Panc1 (cell line): ENCODE measurements around the gene XXYLT1. TPM values are rescaled to one million over a fixed set of nuclear protein-coding genes. Genes with fewer than 3 reads are reported as not detected.
A peak's percentile ranks its signal among the peaks of the same experiment; 100 is the strongest.

Experiments
- ATAC-seq: fragments of 200-7000 bp; cut with Tn5 transposase; 2 replicates; pipeline ENCODE4 v1.9.1; 2020; ENCODE audit warnings: mild to moderate bottlenecking, moderate library complexity
- BruUV-seq: library from RNA; stranded (reverse); fragments of 400-500 nt; replicated peaks from 2 replicates; lab custom pipeline; 2021; lab: Mats Ljungman, UMichigan
- CTCF ChIA-PET: fragments of 300-600 bp; sonication (Branson Sonifier 250); formaldehyde crosslinking; loops from one replicate; lab custom pipeline; 2022; ENCODE audit warnings: antibody characterized with exemption; lab: Charles Lee
- POLR2A ChIA-PET: fragments of 300-600 bp; sonication (Branson Sonifier 250); formaldehyde crosslinking; loops from one replicate; lab custom pipeline; 2022; ENCODE audit warnings: antibody characterized with exemption; lab: Charles Lee
- DNase-seq: peaks from one replicate; pipeline ENCODE4 v3.0.0-alpha.2; 2010; ENCODE audit warnings: low read depth, low spot score
- H3K27ac ChIP-seq: 2 replicates; pipeline ENCODE4 v1.5.1; 2011; ENCODE audit warnings: mild to moderate bottlenecking, low read length, inconsistent platforms
- H3K27me3 ChIP-seq: fragments of 200-500 bp; sonication (Bioruptor generic); 2 replicates; pipeline ENCODE4 v1.6.0; 2014; ENCODE audit warnings: low read length, inconsistent platforms; ENCODE audit not compliant: control insufficient read depth, insufficient read depth
- H3K36me3 ChIP-seq: fragments of 200-500 bp; sonication (Bioruptor generic); 2 replicates; pipeline ENCODE4 v1.5.1; 2014; ENCODE audit warnings: inconsistent platforms, mild to moderate bottlenecking, low read length, moderate library complexity; ENCODE audit not compliant: control insufficient read depth, insufficient read depth
- H3K4me1 ChIP-seq: 2 replicates; pipeline ENCODE4 v1.5.1; 2011; ENCODE audit warnings: inconsistent platforms, mild to moderate bottlenecking, low read length, moderate library complexity; ENCODE audit not compliant: control insufficient read depth, insufficient read depth
- H3K4me3 ChIP-seq, 2 experiments: 2 replicates each; pipeline ENCODE4 v1.5.1; 2011 to 2012; ENCODE audit warnings: low read depth in 2 of 2, low read length in 2 of 2, mild to moderate bottlenecking in 2 of 2, inconsistent platforms in 1 of 2, moderate library complexity in 1 of 2
- H3K9me3 ChIP-seq: fragments of 200-500 bp; sonication (Bioruptor generic); 2 replicates; pipeline ENCODE4 v1.5.1; 2014; ENCODE audit warnings: low read depth, mild to moderate bottlenecking, inconsistent platforms, low read length, moderate library complexity; ENCODE audit not compliant: control insufficient read depth, insufficient read depth
- POLR2AphosphoS5 ChIP-seq: IDR thresholded peaks from 2 replicates; pipeline ENCODE4 v1.6.1; 2012; ENCODE audit warnings: mild to moderate bottlenecking, low read depth, low read length, moderate library complexity
- SIN3A ChIP-seq: IDR thresholded peaks from 2 replicates; pipeline ENCODE4 v1.6.1; 2012; ENCODE audit warnings: low read depth, mild to moderate bottlenecking, low read length, moderate library complexity, borderline replicate concordance; ENCODE audit not compliant: insufficient read depth
- TCF7L2 ChIP-seq: IDR thresholded peaks from 2 replicates; pipeline ENCODE4 v1.6.1; 2011; ENCODE audit warnings: mild to moderate bottlenecking, low read depth, low read length, inconsistent platforms
- in situ Hi-C: cut with HindIII; loops from 2 replicates; pipeline ENCODE4 v1.10.0; 2016; ENCODE audit warnings: low sequenced_read_pairs, low pct_unique_long_range_greater_than_20kb
- intact Hi-C: fragments of 100-400 bp; cut with micrococcal nuclease; formaldehyde crosslinking; loops from one replicate; pipeline ENCODE4 v1.10.0; 2022; ENCODE audit not compliant: unreplicated experiment
- total RNA-seq: library from RNA; stranded (reverse); gene quantifications from one replicate; pipeline ENCODE4 v1.2.1, GENCODE V29; 2021; ENCODE audit not compliant: unreplicated experiment
- TF ChIP-seq, protein P1 (sequence below), 2 experiments: IDR thresholded peaks; 2 replicates each; pipeline ENCODE4 v1.6.1; 2011 to 2012; ENCODE audit warnings: low read depth in 2 of 2, control low read depth in 1 of 2, low read length in 1 of 2, mild to moderate bottlenecking in 1 of 2, moderate library complexity in 1 of 2; ENCODE audit not compliant: insufficient read depth in 1 of 2
- TF ChIP-seq, protein P2 (sequence below): fragments of 450-650 bp; IDR thresholded peaks from 2 replicates; pipeline ENCODE4 v1.5.1; 2017; ENCODE audit warnings: mild to moderate bottlenecking

XXYLT1 gene
- total RNA-seq, 1 experiment from 2014 or later: 26.0 TPM

DNA sequence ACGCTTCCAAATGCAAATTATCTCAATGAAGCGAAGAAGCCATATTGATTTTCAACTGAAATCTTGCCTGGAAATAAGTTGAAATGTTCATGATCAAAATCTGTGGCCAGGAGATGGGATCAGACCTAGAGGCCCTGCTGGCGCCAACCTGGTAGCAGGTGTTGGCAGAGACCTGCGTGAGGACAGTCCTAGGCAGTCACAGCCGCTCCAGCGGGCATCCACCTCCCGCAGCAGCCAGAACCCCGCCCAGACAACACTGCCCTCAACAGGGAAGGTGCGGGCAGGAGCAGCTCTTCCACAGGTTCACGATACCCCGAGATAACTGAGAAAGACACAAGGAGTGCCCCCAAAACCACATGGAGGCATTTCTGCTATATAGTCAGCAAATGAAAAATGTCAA lies 145.3 kb downstream of the XXYLT1 start:
- TF ChIP-seq SIN3A (no peak), TCF7L2 (no peak), POLR2AphosphoS5 (no peak)
- TF ChIP-seq, protein P1, sequence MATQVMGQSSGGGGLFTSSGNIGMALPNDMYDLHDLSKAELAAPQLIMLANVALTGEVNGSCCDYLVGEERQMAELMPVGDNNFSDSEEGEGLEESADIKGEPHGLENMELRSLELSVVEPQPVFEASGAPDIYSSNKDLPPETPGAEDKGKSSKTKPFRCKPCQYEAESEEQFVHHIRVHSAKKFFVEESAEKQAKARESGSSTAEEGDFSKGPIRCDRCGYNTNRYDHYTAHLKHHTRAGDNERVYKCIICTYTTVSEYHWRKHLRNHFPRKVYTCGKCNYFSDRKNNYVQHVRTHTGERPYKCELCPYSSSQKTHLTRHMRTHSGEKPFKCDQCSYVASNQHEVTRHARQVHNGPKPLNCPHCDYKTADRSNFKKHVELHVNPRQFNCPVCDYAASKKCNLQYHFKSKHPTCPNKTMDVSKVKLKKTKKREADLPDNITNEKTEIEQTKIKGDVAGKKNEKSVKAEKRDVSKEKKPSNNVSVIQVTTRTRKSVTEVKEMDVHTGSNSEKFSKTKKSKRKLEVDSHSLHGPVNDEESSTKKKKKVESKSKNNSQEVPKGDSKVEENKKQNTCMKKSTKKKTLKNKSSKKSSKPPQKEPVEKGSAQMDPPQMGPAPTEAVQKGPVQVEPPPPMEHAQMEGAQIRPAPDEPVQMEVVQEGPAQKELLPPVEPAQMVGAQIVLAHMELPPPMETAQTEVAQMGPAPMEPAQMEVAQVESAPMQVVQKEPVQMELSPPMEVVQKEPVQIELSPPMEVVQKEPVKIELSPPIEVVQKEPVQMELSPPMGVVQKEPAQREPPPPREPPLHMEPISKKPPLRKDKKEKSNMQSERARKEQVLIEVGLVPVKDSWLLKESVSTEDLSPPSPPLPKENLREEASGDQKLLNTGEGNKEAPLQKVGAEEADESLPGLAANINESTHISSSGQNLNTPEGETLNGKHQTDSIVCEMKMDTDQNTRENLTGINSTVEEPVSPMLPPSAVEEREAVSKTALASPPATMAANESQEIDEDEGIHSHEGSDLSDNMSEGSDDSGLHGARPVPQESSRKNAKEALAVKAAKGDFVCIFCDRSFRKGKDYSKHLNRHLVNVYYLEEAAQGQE (IDR thresholded peaks at IDR 0.05; ENCODE audit: insufficient read depth in 1 of 2, low read depth in 2 of 2, low read length in 1 of 2): no peak
- TF ChIP-seq, protein P2, sequence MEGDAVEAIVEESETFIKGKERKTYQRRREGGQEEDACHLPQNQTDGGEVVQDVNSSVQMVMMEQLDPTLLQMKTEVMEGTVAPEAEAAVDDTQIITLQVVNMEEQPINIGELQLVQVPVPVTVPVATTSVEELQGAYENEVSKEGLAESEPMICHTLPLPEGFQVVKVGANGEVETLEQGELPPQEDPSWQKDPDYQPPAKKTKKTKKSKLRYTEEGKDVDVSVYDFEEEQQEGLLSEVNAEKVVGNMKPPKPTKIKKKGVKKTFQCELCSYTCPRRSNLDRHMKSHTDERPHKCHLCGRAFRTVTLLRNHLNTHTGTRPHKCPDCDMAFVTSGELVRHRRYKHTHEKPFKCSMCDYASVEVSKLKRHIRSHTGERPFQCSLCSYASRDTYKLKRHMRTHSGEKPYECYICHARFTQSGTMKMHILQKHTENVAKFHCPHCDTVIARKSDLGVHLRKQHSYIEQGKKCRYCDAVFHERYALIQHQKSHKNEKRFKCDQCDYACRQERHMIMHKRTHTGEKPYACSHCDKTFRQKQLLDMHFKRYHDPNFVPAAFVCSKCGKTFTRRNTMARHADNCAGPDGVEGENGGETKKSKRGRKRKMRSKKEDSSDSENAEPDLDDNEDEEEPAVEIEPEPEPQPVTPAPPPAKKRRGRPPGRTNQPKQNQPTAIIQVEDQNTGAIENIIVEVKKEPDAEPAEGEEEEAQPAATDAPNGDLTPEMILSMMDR: no peak
- Histone ChIP-seq H3K27ac (no peak overlapping the region), H3K27me3 (no peaks in the 10 kb centered on the region), H3K4me3 (no peak overlapping the region), H3K36me3 (no peaks in the 10 kb centered on the region), H3K4me1 (0 out of 2 replicates have a peak, but pooled peaks cover 2% of the 10 kb centered on the region), H3K9me3 (no peaks in the 10 kb centered on the region)
- intact Hi-C loops: no loop called here
- ATAC-seq: no peak
- in situ Hi-C loops: no loop called here
- POLR2A ChIA-PET: no interaction called here
- CTCF ChIA-PET: no interaction called here
- BruUV-seq: no TSS peak
- DNase-seq: no peak

DNA sequence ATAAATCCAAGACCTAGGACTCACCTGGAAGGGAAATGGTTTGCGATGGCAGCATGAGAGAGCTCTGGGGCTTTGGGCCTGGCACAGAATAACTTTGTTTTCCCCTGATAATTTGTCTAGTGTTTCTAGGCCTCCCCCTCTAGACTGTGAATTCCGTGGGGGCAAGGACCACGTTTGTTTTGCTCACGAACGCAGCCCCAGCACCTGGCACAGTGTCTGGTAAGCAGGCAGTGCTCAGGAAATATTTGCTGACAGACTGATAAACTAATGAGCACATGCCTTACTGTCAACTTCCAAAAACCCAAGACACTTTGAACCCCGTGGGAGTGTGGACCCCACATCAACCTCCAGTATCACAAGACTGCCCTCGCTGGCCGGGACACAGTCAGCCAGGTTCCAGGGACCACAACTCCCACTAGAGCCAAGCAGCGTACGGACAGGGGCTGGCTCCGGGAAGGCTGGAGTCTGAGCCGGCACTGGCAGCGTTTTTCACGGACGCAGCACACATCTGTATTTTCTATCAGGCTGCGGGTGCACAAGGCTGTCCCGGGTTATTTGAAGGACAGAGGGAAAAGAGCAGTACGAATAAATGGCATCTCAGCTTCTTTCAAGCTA lies 146.5 kb downstream of the XXYLT1 start:
- H3K4me1 ChIP-seq: peaks cover 12% of the 10 kb centered on the region
- no peaks in the 10 kb centered on the region for H3K36me3 ChIP-seq
- ChIA-PET CTCF (no interaction called here), POLR2A (no interaction called here)
- H3K27me3 ChIP-seq: no peaks in the 10 kb centered on the region
- intact Hi-C loops (no loop called here), in situ Hi-C loops (no loop called here)
- ATAC-seq (no peak), DNase-seq (no peak)
- H3K4me3 ChIP-seq: no peak overlapping the region
- TF ChIP-seq, protein P2: no peak
- H3K27ac ChIP-seq: peak overlapping the region; percentile 34; the same call in 1 of the 2 replicates
- BruUV-seq: no TSS peak
- H3K9me3 ChIP-seq: no peaks in the 10 kb centered on the region
